ENCODE data around the gene POU4F1. TPM values are rescaled to one million over a fixed set of nuclear protein-coding genes. Genes with fewer than 3 reads are reported as not detected.

POU4F1 gene
- total RNA-seq, 1 experiment from 2014 or later, result 0.26 TPM

DNA sequence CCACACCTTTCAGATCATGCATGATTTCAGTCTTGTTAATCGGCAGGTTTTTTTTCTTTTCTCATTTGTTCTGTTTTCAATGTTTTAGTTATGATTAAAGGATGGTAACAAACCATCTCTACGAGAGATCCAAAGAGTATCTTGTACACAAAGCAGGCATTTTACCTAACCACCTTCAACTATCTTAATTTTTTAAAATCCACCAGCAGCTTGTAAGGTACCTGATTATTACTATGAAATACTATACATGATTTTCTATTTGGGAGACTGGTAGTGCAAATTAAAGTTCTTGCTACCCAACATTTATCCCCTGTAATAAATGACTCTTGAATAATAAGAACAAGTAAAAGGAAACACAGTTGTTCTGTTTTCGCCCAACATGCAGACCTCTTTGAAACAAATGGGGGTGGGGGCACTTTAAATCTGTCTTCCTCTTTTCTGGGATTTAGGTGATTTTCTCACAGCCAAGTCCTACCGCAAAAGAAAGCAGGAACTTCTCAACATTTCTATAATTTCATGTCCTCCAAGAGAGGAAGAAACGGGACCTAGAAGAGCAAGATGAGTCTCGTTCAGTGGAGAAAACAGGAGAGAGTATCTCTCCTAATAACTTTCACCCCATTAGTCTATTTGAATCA is 3.6 kb downstream of the POU4F1 start:
- Histone ChIP-seq H3K23ac (ENCODE audit: insufficient read length, low read depth, low read length) (no peak overlapping the region), H3K9ac (ENCODE audit: extremely low read depth, insufficient read length, low read length) (no peak overlapping the region), H2AFZ (ENCODE audit: low read length) (no peak overlapping the region), H3K79me1 (ENCODE audit: insufficient read depth, low read depth, low read length, poor library complexity, severe bottlenecking) (no peaks in the 10 kb centered on the region), H3K56ac (ENCODE audit: insufficient read length, low read depth, low read length) (no peak overlapping the region), H2BK120ac (ENCODE audit: low read depth, low read length, poor library complexity, severe bottlenecking) (no peak overlapping the region), H3K27me3 (ENCODE audit: insufficient read depth, low read length) (peaks cover 81% of the 10 kb centered on the region), H4K91ac (ENCODE audit: insufficient read length, low read depth, low read length) (no peak overlapping the region), H2BK15ac (ENCODE audit: low read depth, low read length) (no peak overlapping the region), H4K20me1 (ENCODE audit: control insufficient read depth, insufficient read depth, insufficient read length) (no peaks in the 10 kb centered on the region), H2AK5ac (ENCODE audit: insufficient read length, low read length) (no peak overlapping the region), H3K4me2 (ENCODE audit: insufficient read depth, insufficient read length, low read length) (no peak overlapping the region), H3K9me3 (ENCODE audit: control insufficient read depth, low read depth, low read length) (no peaks in the 10 kb centered on the region), H3K23me2 (ENCODE audit: insufficient read length, low read depth, low read length, poor library complexity, severe bottlenecking) (peaks cover 27% of the 10 kb centered on the region), H2BK5ac (ENCODE audit: insufficient read length, low read length) (no peak overlapping the region), H3K4me1 (ENCODE audit: insufficient read depth, low read length) (no peaks in the 10 kb centered on the region), H3K79me2 (ENCODE audit: insufficient read depth, low read length) (no peaks in the 10 kb centered on the region), H2BK20ac (ENCODE audit: low read depth, low read length, poor library complexity, severe bottlenecking) (no peak overlapping the region), H4K8ac (replicated peaks; ENCODE audit: insufficient read length, low read depth, low read length) (no peak overlapping the region), H3K4ac (ENCODE audit: low read depth, low read length) (no peak overlapping the region), H3K14ac (ENCODE audit: insufficient read depth, low read length) (no peak overlapping the region), H4K5ac (ENCODE audit: insufficient read length, low read depth, low read length) (no peak overlapping the region), H3T11ph (ENCODE audit: low read length) (no peak overlapping the region), H2BK12ac (ENCODE audit: insufficient read length, low read depth, low read length) (no peak overlapping the region), H3K18ac (ENCODE audit: insufficient read length, low read depth, low read length) (no peak overlapping the region), H3K27ac (ENCODE audit: insufficient read length, low read depth, low read length) (no peak overlapping the region)
- Mint-ChIP-seq H3K27ac (no peak overlapping the region), H3K4me3 (peak overlapping the region in 1 of 2 experiments; percentile 79; a peak in 2 of 5 replicates), H3K9me3 (peaks cover 8 to 27% of the 10 kb centered on the region in 2 experiments; a peak in 4 of 5 replicates), H3K27me3 (ENCODE audit: low read depth) (peaks cover 96% of the 10 kb centered on the region), H3K4me1 (peaks cover 16 to 43% of the 10 kb centered on the region in 2 experiments), H3K36me3 (ENCODE audit: insufficient read depth in 1 of 3, low read depth in 3 of 3) (peaks cover 0 to 2% (median 2%) of the 10 kb centered on the region in 3 experiments; a peak in 3 of 7 replicates)
- no peak for DNase-seq
- no CpG with 5 or more reads among the region's 6 CpGs for WGBS (ENCODE audit: extremely low coverage, insufficient read length, low lambda C conversion rate)
- TF ChIP-seq, protein P1, sequence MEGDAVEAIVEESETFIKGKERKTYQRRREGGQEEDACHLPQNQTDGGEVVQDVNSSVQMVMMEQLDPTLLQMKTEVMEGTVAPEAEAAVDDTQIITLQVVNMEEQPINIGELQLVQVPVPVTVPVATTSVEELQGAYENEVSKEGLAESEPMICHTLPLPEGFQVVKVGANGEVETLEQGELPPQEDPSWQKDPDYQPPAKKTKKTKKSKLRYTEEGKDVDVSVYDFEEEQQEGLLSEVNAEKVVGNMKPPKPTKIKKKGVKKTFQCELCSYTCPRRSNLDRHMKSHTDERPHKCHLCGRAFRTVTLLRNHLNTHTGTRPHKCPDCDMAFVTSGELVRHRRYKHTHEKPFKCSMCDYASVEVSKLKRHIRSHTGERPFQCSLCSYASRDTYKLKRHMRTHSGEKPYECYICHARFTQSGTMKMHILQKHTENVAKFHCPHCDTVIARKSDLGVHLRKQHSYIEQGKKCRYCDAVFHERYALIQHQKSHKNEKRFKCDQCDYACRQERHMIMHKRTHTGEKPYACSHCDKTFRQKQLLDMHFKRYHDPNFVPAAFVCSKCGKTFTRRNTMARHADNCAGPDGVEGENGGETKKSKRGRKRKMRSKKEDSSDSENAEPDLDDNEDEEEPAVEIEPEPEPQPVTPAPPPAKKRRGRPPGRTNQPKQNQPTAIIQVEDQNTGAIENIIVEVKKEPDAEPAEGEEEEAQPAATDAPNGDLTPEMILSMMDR (conservative IDR thresholded peaks at IDR 0.05), result no peak

Measured in H9 (cell line).